GM12875 (cell line): Measurements from ENCODE around the gene PIANP.

Experiments
- H3K4me3 ChIP-seq: one replicate; pipeline ENCODE4 v1.5.1; 2011; ENCODE audit warnings: low read depth, low read length, control low read depth
- CTCF ChIP-seq: IDR thresholded peaks from 2 replicates; pipeline ENCODE4 v1.5.1; 2011; ENCODE audit warnings: low read depth, mild to moderate bottlenecking, control low read depth, inconsistent platforms, low read length, moderate library complexity, borderline replicate concordance; ENCODE audit not compliant: insufficient read depth

The PIANP gene

GRCh38 chr12:6646276-6647082, 54.1 kb downstream of the PIANP start:
- no peak for TF ChIP-seq CTCF
- no peak overlapping the region for H3K4me3 ChIP-seq

GRCh38 chr12:6644903-6645302, 55.7 kb downstream of the PIANP start:
- H3K4me3 ChIP-seq, result no peak overlapping the region
- TF ChIP-seq CTCF, result no peak

- no peak for TF ChIP-seq CTCF
- H3K4me3 ChIP-seq, result peak overlapping the region; percentile 7
Measured at GRCh38 chr12:6644257-6644596, 56.4 kb downstream of the PIANP start.
